ENCODE measurements around the gene OPRM1.
"Not testable (repeated sequence)": the region's sequence is repeated elsewhere in the genome, so short reads cannot be mapped to it uniquely, and the experiment has no call there.

The OPRM1 gene

GRCh38 chr6:154039231-154039842 is at the start of gene OPRM1:
TSS of gene OPRM1 (plus strand) at chr6:154039240. CDS start at chr6:154039545, 305 bp downstream.
- DNase-seq, result no peak

- no peak for DNase-seq
Observed at GRCh38 chr6:153989989-153990388, 49.1 kb upstream of the OPRM1 start.

GRCh38 chr6:153994004-153994403 is 45.0 kb upstream of the OPRM1 start:
- no peak for DNase-seq

GRCh38 chr6:153994811-153995210 is 44.2 kb upstream of the OPRM1 start:
- no peak for DNase-seq

- no peak for DNase-seq
Observed at GRCh38 chr6:153997221-153997620, 41.8 kb upstream of the OPRM1 start.

- no peak for DNase-seq
Observed at GRCh38 chr6:154001494-154002285, 37.4 kb upstream of the OPRM1 start.

- no peak for DNase-seq
Observed at GRCh38 chr6:154002894-154003293, 36.1 kb upstream of the OPRM1 start.

- DNase-seq, result no peak
Observed at GRCh38 chr6:154010371-154010770, 28.7 kb upstream of the OPRM1 start.

- no peak for DNase-seq
Observed at GRCh38 chr6:154012852-154013251, 26.2 kb upstream of the OPRM1 start.

GRCh38 chr6:154017786-154018185 is 21.3 kb upstream of the OPRM1 start:
- no peak for DNase-seq

- no peak for DNase-seq
Observed at GRCh38 chr6:154030646-154031045, 8.4 kb upstream of the OPRM1 start.

GRCh38 chr6:154041001-154041400 is 2.0 kb downstream of the OPRM1 start:
- DNase-seq, result no peak

- no peak for DNase-seq
Observed at GRCh38 chr6:154053141-154053540, 14.1 kb downstream of the OPRM1 start.

- no peak for DNase-seq
Observed at GRCh38 chr6:154056536-154056935, 17.5 kb downstream of the OPRM1 start.

GRCh38 chr6:154057098-154057497 is 18.1 kb downstream of the OPRM1 start:
- no peak for DNase-seq

GRCh38 chr6:154058963-154059680 is 20.1 kb downstream of the OPRM1 start:
- DNase-seq, result no peak

- DNase-seq, result no peak
Observed at GRCh38 chr6:154060076-154060475, 21.0 kb downstream of the OPRM1 start.

GRCh38 chr6:154070041-154070440 is 31.0 kb downstream of the OPRM1 start:
- DNase-seq, result no peak

GRCh38 chr6:154070657-154071056 is 31.6 kb downstream of the OPRM1 start:
- DNase-seq, result no peak

- DNase-seq, result no peak
Observed at GRCh38 chr6:154071236-154071635, 32.2 kb downstream of the OPRM1 start.

GRCh38 chr6:154071711-154072110 is 32.7 kb downstream of the OPRM1 start:
- no peak for DNase-seq

- DNase-seq, result not testable (repeated sequence)
Observed at GRCh38 chr6:154078596-154078995, 39.6 kb downstream of the OPRM1 start.

GRCh38 chr6:154080461-154081189 is 41.6 kb downstream of the OPRM1 start:
- no peak for DNase-seq

Measured in activated CD8-positive, alpha-beta memory T cell treated with anti-CD3 and anti-CD28 coated beads, Interleukin-2, amount 50 U/mL, for 4 hours (primary cell).